Vagina (tissue), 2 donors: ENCODE data around the gene RAB6A.

Source experiments
- CTCF ChIP-seq, 3 experiments: fragments of 450-650 bp in 2 of 3; fragments of 200-600 bp in 1 of 3; sonication (generic) in 1 of 3; IDR thresholded peaks; one replicate each; pipeline ENCODE4 v1.5.1; 2017 to 2019; ENCODE audit warnings: antibody characterized with exemption in 3 of 3, mild to moderate bottlenecking in 2 of 3, moderate library complexity in 2 of 3
- POLR2A ChIP-seq, 2 donors: fragments of 450-650 bp; IDR thresholded peaks; one replicate each; pipeline ENCODE4 v1.6.1; 2017; ENCODE audit warnings: antibody characterized with exemption in 2 of 2, mild to moderate bottlenecking in 2 of 2, moderate library complexity in 2 of 2
- POLR2AphosphoS5 ChIP-seq, 2 donors: sonication (generic); formaldehyde crosslinking; IDR thresholded peaks; one replicate each; pipeline ENCODE4 v1.9.0; 2017; ENCODE audit warnings: antibody characterized with exemption in 2 of 2, mild to moderate bottlenecking in 2 of 2, low read depth in 1 of 2; ENCODE audit not compliant: insufficient read depth in 1 of 2

DNA sequence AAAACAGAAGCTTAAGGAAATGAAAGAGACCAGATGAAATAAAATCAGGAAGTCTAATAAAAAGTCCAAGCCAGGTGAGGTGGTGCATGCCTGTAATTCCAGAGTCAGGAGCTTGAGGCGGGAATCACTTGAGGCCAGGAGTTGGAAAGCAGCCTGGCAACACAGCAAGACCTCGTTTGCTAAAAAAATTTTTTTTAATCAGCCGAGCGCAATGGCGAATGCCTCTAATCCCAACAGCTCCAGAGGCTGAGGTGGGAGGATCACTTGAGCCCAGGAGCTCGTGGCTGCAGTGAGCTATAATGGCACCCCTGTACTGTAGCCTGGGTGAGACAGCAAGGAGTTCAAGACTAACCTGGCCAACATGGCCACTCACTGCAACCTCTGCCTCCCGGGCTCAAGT, 8.0 kb downstream of the RAB6A start:
- TF ChIP-seq CTCF (IDR thresholded peaks at IDR 0.05): no peak
- no peak for TF ChIP-seq POLR2A (IDR thresholded peaks at IDR 0.05)
- TF ChIP-seq POLR2AphosphoS5 (IDR thresholded peaks at IDR 0.05; ENCODE audit: insufficient read depth in 1 of 2, low read depth in 1 of 2): no peak
